ENCODE measurements around the gene SCIN. TPM values are rescaled to one million over a fixed set of nuclear protein-coding genes. Genes with fewer than 3 reads are reported as not detected.

SCIN gene
- polyA plus RNA-seq, 1 donor (not counting 4 experiments of a cell fraction or from before 2014, with no cell fraction given): not detected

DNA sequence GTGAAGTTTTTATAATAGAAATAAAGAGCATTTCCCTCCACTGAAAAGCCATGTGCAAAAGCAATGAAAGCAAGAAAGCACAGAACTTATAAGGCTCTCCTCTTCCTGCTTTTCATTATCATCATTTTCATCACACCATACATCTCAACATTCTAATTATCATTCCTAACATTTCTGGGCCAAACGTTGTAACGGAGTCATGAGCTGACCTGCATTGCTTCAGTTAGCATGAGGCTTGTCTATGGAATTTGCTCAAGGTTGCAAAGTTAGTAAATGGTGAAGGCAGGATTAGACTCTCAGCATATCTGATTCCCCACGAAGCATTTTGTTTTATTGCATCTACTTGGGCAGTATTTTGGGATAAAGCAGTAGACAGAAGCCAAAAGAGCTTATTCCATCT, 11.4 kb downstream of the SCIN start:
- dilution Hi-C loops (cut with MboI; ENCODE audit: extremely low pct_ligation_motif_present, low sequenced_read_pairs): no loop called here
- TF ChIP-seq, protein P1, sequence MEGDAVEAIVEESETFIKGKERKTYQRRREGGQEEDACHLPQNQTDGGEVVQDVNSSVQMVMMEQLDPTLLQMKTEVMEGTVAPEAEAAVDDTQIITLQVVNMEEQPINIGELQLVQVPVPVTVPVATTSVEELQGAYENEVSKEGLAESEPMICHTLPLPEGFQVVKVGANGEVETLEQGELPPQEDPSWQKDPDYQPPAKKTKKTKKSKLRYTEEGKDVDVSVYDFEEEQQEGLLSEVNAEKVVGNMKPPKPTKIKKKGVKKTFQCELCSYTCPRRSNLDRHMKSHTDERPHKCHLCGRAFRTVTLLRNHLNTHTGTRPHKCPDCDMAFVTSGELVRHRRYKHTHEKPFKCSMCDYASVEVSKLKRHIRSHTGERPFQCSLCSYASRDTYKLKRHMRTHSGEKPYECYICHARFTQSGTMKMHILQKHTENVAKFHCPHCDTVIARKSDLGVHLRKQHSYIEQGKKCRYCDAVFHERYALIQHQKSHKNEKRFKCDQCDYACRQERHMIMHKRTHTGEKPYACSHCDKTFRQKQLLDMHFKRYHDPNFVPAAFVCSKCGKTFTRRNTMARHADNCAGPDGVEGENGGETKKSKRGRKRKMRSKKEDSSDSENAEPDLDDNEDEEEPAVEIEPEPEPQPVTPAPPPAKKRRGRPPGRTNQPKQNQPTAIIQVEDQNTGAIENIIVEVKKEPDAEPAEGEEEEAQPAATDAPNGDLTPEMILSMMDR (optimal IDR thresholded peaks at IDR 0.05 in 1 of 3, IDR thresholded peaks at IDR 0.05 in 1 of 3, conservative IDR thresholded peaks at IDR 0.05 in 1 of 3; ENCODE audit: extremely low read depth in 1 of 3, insufficient read depth in 2 of 3, low read length in 3 of 3): no peak
- TF ChIP-seq EZH2 (IDR thresholded peaks at IDR 0.05; ENCODE audit: low read length): no peak
- Histone ChIP-seq H4K20me1 (ENCODE audit: control insufficient read depth, extremely low read depth, insufficient read depth, low read length) (no peaks in the 10 kb centered on the region), H3K27me3 (ENCODE audit: control insufficient read depth, extremely low read depth, insufficient read depth, low read length) (no peaks in the 10 kb centered on the region), H2AFZ (ENCODE audit: control insufficient read depth, low read length) (no peak overlapping the region), H3K79me2 (ENCODE audit: control insufficient read depth, insufficient read depth, low read length) (no peaks in the 10 kb centered on the region), H3K4me2 (ENCODE audit: control insufficient read depth, extremely low read depth, insufficient read depth, low read depth, low read length) (no peak overlapping the region), H3K27ac (ENCODE audit: control insufficient read depth, insufficient read depth, low read length) (no peak overlapping the region), H3K9me3 (ENCODE audit: control insufficient read depth, low read depth, low read length) (no peaks in the 10 kb centered on the region), H3K4me3 (ENCODE audit: control insufficient read depth in 2 of 3, extremely low read depth in 1 of 3, insufficient read depth in 2 of 3, low read depth in 1 of 3, low read length in 3 of 3) (no peak overlapping the region), H3K9me1 (ENCODE audit: control insufficient read depth, extremely low read depth, insufficient read depth, low read length) (no peaks in the 10 kb centered on the region), H3K4me1 (ENCODE audit: control insufficient read depth, extremely low read depth, insufficient read depth, low read length) (no peaks in the 10 kb centered on the region), H3K9ac (ENCODE audit: control insufficient read depth, extremely low read depth, insufficient read depth, low read length) (no peak overlapping the region), H3K36me3 (ENCODE audit: control insufficient read depth in 2 of 2, extremely low read depth in 1 of 2, insufficient read depth in 2 of 2, low read length in 2 of 2) (no peaks in the 10 kb centered on the region)
- DNase-seq (ENCODE audit: low read depth, low spot score): no peak
- FAIRE-seq: no peak

DNA sequence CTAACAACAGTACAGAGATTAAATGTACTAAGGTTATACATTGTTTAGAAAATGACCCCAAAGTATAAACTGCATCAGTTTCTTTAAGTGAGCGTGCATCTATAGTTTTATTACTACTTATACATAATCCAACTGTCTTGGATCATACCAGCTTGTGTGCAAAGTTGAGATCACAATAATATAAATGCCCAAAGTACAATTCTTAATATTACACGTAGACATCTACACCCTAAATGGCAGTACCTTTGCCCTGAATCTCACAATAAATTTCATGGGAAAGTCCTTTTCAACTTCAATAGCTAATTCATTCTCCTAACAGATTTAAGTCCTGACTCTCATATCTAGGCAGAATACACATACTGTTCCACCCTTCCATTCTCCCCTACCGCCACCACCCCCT, 11.8 kb downstream of the SCIN start:
- Histone ChIP-seq H3K9me3 (ENCODE audit: control insufficient read depth, low read depth, low read length) (no peaks in the 10 kb centered on the region), H3K9ac (ENCODE audit: control insufficient read depth, extremely low read depth, insufficient read depth, low read length) (no peak overlapping the region), H3K36me3 (ENCODE audit: control insufficient read depth in 2 of 2, extremely low read depth in 1 of 2, insufficient read depth in 2 of 2, low read length in 2 of 2) (no peaks in the 10 kb centered on the region), H3K27ac (ENCODE audit: control insufficient read depth, insufficient read depth, low read length) (no peak overlapping the region), H3K4me2 (ENCODE audit: control insufficient read depth, extremely low read depth, insufficient read depth, low read depth, low read length) (no peak overlapping the region), H4K20me1 (ENCODE audit: control insufficient read depth, extremely low read depth, insufficient read depth, low read length) (no peaks in the 10 kb centered on the region), H3K27me3 (ENCODE audit: control insufficient read depth, extremely low read depth, insufficient read depth, low read length) (no peaks in the 10 kb centered on the region), H2AFZ (ENCODE audit: control insufficient read depth, low read length) (no peak overlapping the region), H3K9me1 (ENCODE audit: control insufficient read depth, extremely low read depth, insufficient read depth, low read length) (no peaks in the 10 kb centered on the region), H3K4me3 (ENCODE audit: control insufficient read depth in 2 of 3, extremely low read depth in 1 of 3, insufficient read depth in 2 of 3, low read depth in 1 of 3, low read length in 3 of 3) (no peak overlapping the region), H3K4me1 (ENCODE audit: control insufficient read depth, extremely low read depth, insufficient read depth, low read length) (no peaks in the 10 kb centered on the region), H3K79me2 (ENCODE audit: control insufficient read depth, insufficient read depth, low read length) (no peaks in the 10 kb centered on the region)
- no peak for TF ChIP-seq EZH2 (IDR thresholded peaks at IDR 0.05; ENCODE audit: low read length)
- TF ChIP-seq, protein P1 (optimal IDR thresholded peaks at IDR 0.05 in 1 of 3, IDR thresholded peaks at IDR 0.05 in 1 of 3, conservative IDR thresholded peaks at IDR 0.05 in 1 of 3; ENCODE audit: extremely low read depth in 1 of 3, insufficient read depth in 2 of 3, low read length in 3 of 3): no peak
- dilution Hi-C loops (cut with MboI; ENCODE audit: extremely low pct_ligation_motif_present, low sequenced_read_pairs): no loop called here
- DNase-seq (ENCODE audit: low read depth, low spot score): no peak
- no peak for FAIRE-seq
